H1 (cell line): ENCODE measurements around the gene UBC. TPM values are rescaled to one million over a fixed set of nuclear protein-coding genes. Genes with fewer than 3 reads are reported as not detected.

ENCODE experiments used
- CBX5 ChIP-seq: fragments of 300-800, 300-1000 bp; sonication (generic); IDR thresholded peaks from 2 replicates; pipeline ENCODE4 v1.7.1; 2016; ENCODE audit warnings: antibody characterized with exemption, low read length, low read depth
- CHD1 ChIP-seq: IDR thresholded peaks from 2 replicates; pipeline ENCODE4 v1.6.1; 2012; ENCODE audit warnings: low read depth, low read length, improper control_type of control experiment
- EP300 ChIP-seq, 2 experiments: IDR thresholded peaks; 1 replicate in 1 of 2; 2 replicates in 1 of 2; pipeline ENCODE4 v1.6.1; 2011 to 2012; ENCODE audit warnings: low read depth in 2 of 2, low read length in 2 of 2, mild to moderate bottlenecking in 2 of 2, borderline replicate concordance in 1 of 2, inconsistent platforms in 1 of 2, moderate library complexity in 1 of 2
- JUND ChIP-seq: IDR thresholded peaks from 2 replicates; pipeline ENCODE4 v1.6.1; 2011; ENCODE audit warnings: mild to moderate bottlenecking, improper control_type of control experiment, low read length
- SIX5 ChIP-seq: IDR thresholded peaks from 2 replicates; pipeline ENCODE4 v1.6.1; 2011; ENCODE audit warnings: mild to moderate bottlenecking, low read depth, low read length
- SUZ12 ChIP-seq: fragments of 200-600 bp; sonication (generic); IDR thresholded peaks from 2 replicates; pipeline ENCODE4 v1.6.1; 2012; ENCODE audit warnings: mild to moderate bottlenecking, inconsistent platforms, low read length, moderate library complexity, mixed read lengths
- TCF12 ChIP-seq: IDR thresholded peaks from 2 replicates; pipeline ENCODE4 v1.6.1; 2011; ENCODE audit warnings: low read depth, mild to moderate bottlenecking, low read length
- YY1 ChIP-seq: IDR thresholded peaks from 2 replicates; pipeline ENCODE4 v1.6.1; 2011; ENCODE audit warnings: low read depth, mild to moderate bottlenecking, low read length
- polyA plus RNA-seq, 7 experiments: library from polyadenylated mRNA; depleted of rRNA in 3 of 7; stranded (reverse) in 5 of 7; unstranded in 2 of 7; fragments of >200 nt in 5 of 7; fragments of 200-250 nt in 2 of 7; gene quantifications; 1 replicate in 5 of 7; 2 replicates in 1 of 7; 4 replicates in 1 of 7; pipeline versions ENCODE4 v1.2.1 to v1.2.3, GENCODE V29; 2011 to 2013; ENCODE audit warnings: missing spikeins in 2 of 7, mixed read lengths in 2 of 7
- total RNA-seq: library from RNA; stranded (reverse); fragmentation: NEBNext Ultra II Directional; extraction: Animal tissue kit (Norgen Biotek cat#: 25700); gene quantifications from 2 replicates; pipeline ENCODE4 v1.2.1, GENCODE V29; 2021
- TF ChIP-seq, protein P1 (sequence below), 3 experiments: IDR thresholded peaks; 1 replicate in 2 of 3; 2 replicates in 1 of 3; pipeline versions ENCODE4 v1.5.1 to v1.6.1; 2011; ENCODE audit warnings: low read length in 3 of 3, mild to moderate bottlenecking in 3 of 3, inconsistent platforms in 2 of 3, low read depth in 1 of 3, moderate library complexity in 1 of 3; ENCODE audit not compliant: insufficient read depth in 1 of 3; ENCODE audit errors: control extremely low read depth in 1 of 3
- TF ChIP-seq, protein P2 (sequence below): IDR thresholded peaks from 2 replicates; pipeline ENCODE4 v1.6.1; 2012; ENCODE audit warnings: inconsistent platforms

The UBC gene
- total and polyA plus RNA-seq, 2 of the 8 experiments (the other 6 are each of a cell fraction or from before 2014, with no cell fraction given): 559 to 749 TPM

DNA sequence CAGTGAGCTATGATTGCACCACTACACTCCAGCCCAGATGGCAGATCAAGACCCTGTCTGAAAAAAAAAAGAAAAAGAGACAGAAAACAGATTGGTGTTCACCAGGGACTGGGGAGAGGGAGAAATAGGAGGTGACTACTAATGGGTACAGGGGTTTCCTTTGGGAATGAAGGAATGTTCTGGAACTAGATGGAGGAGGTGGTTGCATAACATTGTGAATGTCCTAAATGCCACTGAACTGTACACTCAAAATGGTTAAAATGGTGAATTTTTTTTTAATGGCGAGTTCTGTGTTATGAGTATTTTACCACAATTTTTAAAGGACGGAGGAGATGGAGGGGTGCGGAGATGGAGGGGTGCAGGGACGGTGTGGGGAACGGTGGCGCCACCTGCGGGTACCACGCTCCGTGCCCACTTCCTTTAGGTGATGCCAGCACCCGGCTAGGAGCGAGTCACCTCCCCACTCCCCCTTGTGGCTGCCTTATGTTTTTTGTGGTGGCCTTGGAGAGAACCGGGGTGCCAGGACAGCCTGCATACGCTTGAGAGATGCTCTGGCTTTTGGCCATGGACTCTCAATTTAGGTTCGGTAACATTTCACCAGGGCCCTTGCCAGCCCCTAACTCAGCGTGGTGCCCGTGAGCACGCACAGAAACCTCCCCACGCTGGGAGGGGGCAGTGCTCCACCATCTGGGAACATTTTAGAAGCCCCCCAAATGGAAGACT lies 16.1 kb downstream of the UBC start (continued):
- TF ChIP-seq CBX5 (no peak), SUZ12 (no peak), CHD1 (no peak), YY1 (peak; percentile 75), JUND (0 out of 2 replicates have a peak, but pooled peaks have one; percentile 22), TCF12 (no peak), SIX5 (no peak), EP300 (IDR thresholded peaks at IDR 0.05; ENCODE audit: borderline replicate concordance in 1 of 2, low read depth in 2 of 2, low read length in 2 of 2) (no peak)
- TF ChIP-seq, protein P1, sequence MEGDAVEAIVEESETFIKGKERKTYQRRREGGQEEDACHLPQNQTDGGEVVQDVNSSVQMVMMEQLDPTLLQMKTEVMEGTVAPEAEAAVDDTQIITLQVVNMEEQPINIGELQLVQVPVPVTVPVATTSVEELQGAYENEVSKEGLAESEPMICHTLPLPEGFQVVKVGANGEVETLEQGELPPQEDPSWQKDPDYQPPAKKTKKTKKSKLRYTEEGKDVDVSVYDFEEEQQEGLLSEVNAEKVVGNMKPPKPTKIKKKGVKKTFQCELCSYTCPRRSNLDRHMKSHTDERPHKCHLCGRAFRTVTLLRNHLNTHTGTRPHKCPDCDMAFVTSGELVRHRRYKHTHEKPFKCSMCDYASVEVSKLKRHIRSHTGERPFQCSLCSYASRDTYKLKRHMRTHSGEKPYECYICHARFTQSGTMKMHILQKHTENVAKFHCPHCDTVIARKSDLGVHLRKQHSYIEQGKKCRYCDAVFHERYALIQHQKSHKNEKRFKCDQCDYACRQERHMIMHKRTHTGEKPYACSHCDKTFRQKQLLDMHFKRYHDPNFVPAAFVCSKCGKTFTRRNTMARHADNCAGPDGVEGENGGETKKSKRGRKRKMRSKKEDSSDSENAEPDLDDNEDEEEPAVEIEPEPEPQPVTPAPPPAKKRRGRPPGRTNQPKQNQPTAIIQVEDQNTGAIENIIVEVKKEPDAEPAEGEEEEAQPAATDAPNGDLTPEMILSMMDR (IDR thresholded peaks at IDR 0.05; ENCODE audit: control extremely low read depth in 1 of 3, insufficient read depth in 1 of 3, low read depth in 1 of 3, low read length in 3 of 3): peak; percentile 95 to 99 (median 97)
- TF ChIP-seq, protein P2, sequence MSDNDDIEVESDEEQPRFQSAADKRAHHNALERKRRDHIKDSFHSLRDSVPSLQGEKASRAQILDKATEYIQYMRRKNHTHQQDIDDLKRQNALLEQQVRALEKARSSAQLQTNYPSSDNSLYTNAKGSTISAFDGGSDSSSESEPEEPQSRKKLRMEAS: 0 out of 2 replicates have a peak, but pooled peaks have one; percentile 35
